Natural killer cell (primary cell): ENCODE measurements around the gene PITX1. TPM values are rescaled to one million over a fixed set of nuclear protein-coding genes. Genes with fewer than 3 reads are reported as not detected.

Experiments
- ATAC-seq, 3 donors: fragments of 150-1000 bp in 2 of 3; fragments of 200-7000 bp in 1 of 3; cut with Tn5 transposase; 1 replicate in 1 of 3; 2 replicates in 2 of 3; pipeline ENCODE4 v1.10.0; 2021; ENCODE audit warnings: mild to moderate bottlenecking in 2 of 3, moderate library complexity in 2 of 3
- DNase-seq, 2 donors: peaks; one replicate each; pipeline versions ENCODE4 v3.0.0 to v3.0.0-alpha.2; 2013 to 2021; ENCODE audit warnings: mixed read lengths in 1 of 2
- H3K27ac ChIP-seq: one replicate; pipeline ENCODE4 v1.5.1; 2013; ENCODE audit warnings: mild to moderate bottlenecking, low read length
- H3K27me3 ChIP-seq: one replicate; pipeline ENCODE4 v1.6.1; 2013; ENCODE audit warnings: low read length; ENCODE audit not compliant: control insufficient read depth, insufficient read depth
- H3K36me3 ChIP-seq: one replicate; pipeline ENCODE4 v1.6.1; 2013; ENCODE audit warnings: low read length; ENCODE audit not compliant: control insufficient read depth, insufficient read depth
- H3K4me1 ChIP-seq: one replicate; pipeline ENCODE4 v1.6.1; 2013; ENCODE audit warnings: low read length; ENCODE audit not compliant: control insufficient read depth, insufficient read depth
- H3K4me3 ChIP-seq: one replicate; pipeline ENCODE4 v1.5.1; 2013; ENCODE audit warnings: low read length
- H3K9me3 ChIP-seq: one replicate; pipeline ENCODE4 v1.6.1; 2013; ENCODE audit warnings: low read length; ENCODE audit not compliant: control insufficient read depth, insufficient read depth
- H3K27ac Mint-ChIP-seq, 2 donors: one replicate each; pipeline ENCODE4 v1.8.0; 2022; ENCODE audit warnings: mild to moderate bottlenecking in 2 of 2, mixed read lengths in 2 of 2, moderate library complexity in 1 of 2
- H3K27me3 Mint-ChIP-seq, 2 donors: one replicate each; pipeline ENCODE4 v1.8.0; 2022; ENCODE audit warnings: low read depth in 2 of 2, mixed read lengths in 2 of 2
- H3K36me3 Mint-ChIP-seq: one replicate; pipeline ENCODE4 v1.8.0; 2022; ENCODE audit warnings: mixed read lengths
- H3K4me1 Mint-ChIP-seq, 2 donors: one replicate each; pipeline ENCODE4 v1.8.0; 2022; ENCODE audit warnings: mixed read lengths in 2 of 2
- H3K4me3 Mint-ChIP-seq: one replicate; pipeline ENCODE4 v1.8.0; 2022; ENCODE audit warnings: mild to moderate bottlenecking, moderate library complexity, mixed read lengths
- H3K9me3 Mint-ChIP-seq, 2 donors: one replicate each; pipeline ENCODE4 v1.8.0; 2022; ENCODE audit warnings: mixed read lengths in 2 of 2
- CTCF ChIP-seq: fragments of 200-600 bp; IDR thresholded peaks from one replicate; pipeline ENCODE4 v1.8.0; 2022; ENCODE audit warnings: antibody characterized with exemption
- WGBS: methylation state at CpG from one replicate; pipeline ENCODE4 v1.1.7; 2013; ENCODE audit warnings: missing lambda C conversion rate; ENCODE audit not compliant: insufficient coverage; 5-methylcytosine and 5-hydroxymethylcytosine counted together
- intact Hi-C: fragments of 100-400 bp; cut with micrococcal nuclease; formaldehyde crosslinking; loops from one replicate; pipeline ENCODE4 v1.14.2; 2022
- total RNA-seq, 4 donors: library from RNA; stranded (reverse); fragments of 120-200 nt in 1 of 4; gene quantifications; one replicate each; pipeline versions ENCODE4 v1.2.3 to v1.2.4, GENCODE V29; 2013 to 2022

PITX1 gene
- total RNA-seq, 3 donors from 2014 or later (not counting 1 experiment from before 2014, with no cell fraction given): not detected

- no peaks in the 10 kb centered on the region for H3K36me3 Mint-ChIP-seq
- H3K27ac ChIP-seq: no peak overlapping the region
- H3K4me3 ChIP-seq: no peak overlapping the region
- ATAC-seq (no peak), DNase-seq (no peak)
- peaks cover 42 to 47% of the 10 kb centered on the region in 2 donors for H3K27me3 Mint-ChIP-seq
- peaks cover 21% of the 10 kb centered on the region for H3K4me1 ChIP-seq
- H3K4me1 Mint-ChIP-seq: peaks cover 11 to 29% of the 10 kb centered on the region in 2 donors
- H3K4me3 Mint-ChIP-seq: peak overlapping the region; percentile 81
- intact Hi-C loops: no loop called here
- no peak overlapping the region for H3K27ac Mint-ChIP-seq
- WGBS: 6% methylated on average over 62 of the region's 65 CpGs
- no peaks in the 10 kb centered on the region for H3K9me3 ChIP-seq
- TF ChIP-seq CTCF: no peak
- peaks cover 57% of the 10 kb centered on the region for H3K27me3 ChIP-seq
- H3K9me3 Mint-ChIP-seq: no peaks in the 10 kb centered on the region
- no peaks in the 10 kb centered on the region for H3K36me3 ChIP-seq
These were observed 371 bp upstream of the PITX1 start for GRCh38 chr5:135034236-135034962.

GRCh38 chr5:135032999-135033861, 798 bp downstream of the PITX1 start:
- H3K36me3 Mint-ChIP-seq: no peaks in the 10 kb centered on the region
- intact Hi-C loops: no loop called here
- H3K36me3 ChIP-seq: no peaks in the 10 kb centered on the region
- no peak overlapping the region for H3K27ac Mint-ChIP-seq
- H3K4me1 ChIP-seq: peaks cover 19% of the 10 kb centered on the region
- H3K9me3 ChIP-seq: no peaks in the 10 kb centered on the region
- H3K4me3 Mint-ChIP-seq: peak overlapping the region; percentile 51
- no peak overlapping the region for H3K27ac ChIP-seq
- peaks cover 11 to 29% of the 10 kb centered on the region in 2 donors for H3K4me1 Mint-ChIP-seq
- no peak overlapping the region for H3K4me3 ChIP-seq
- no peak for TF ChIP-seq CTCF
- 2% methylated on average over 89 of the region's 89 CpGs for whole genome bisulfite sequencing
- no peaks in the 10 kb centered on the region for H3K9me3 Mint-ChIP-seq
- H3K27me3 ChIP-seq: peaks cover 55% of the 10 kb centered on the region
- ATAC-seq: peak in 1 of 3 donors; percentile 18
- peaks cover 44 to 56% of the 10 kb centered on the region in 2 donors for H3K27me3 Mint-ChIP-seq
- DNase-seq: peak in 1 of 2 donors; percentile 28

GRCh38 chr5:135032695-135032998, 1.4 kb downstream of the PITX1 start:
- Histone ChIP-seq H3K4me1 (peaks cover 19% of the 10 kb centered on the region), H3K27ac (no peak overlapping the region), H3K27me3 (peaks cover 52% of the 10 kb centered on the region), H3K9me3 (no peaks in the 10 kb centered on the region), H3K4me3 (no peak overlapping the region), H3K36me3 (no peaks in the 10 kb centered on the region)
- ATAC-seq (no peak), DNase-seq (no peak)
- Mint-ChIP-seq H3K36me3 (no peaks in the 10 kb centered on the region), H3K27me3 (peaks cover 45 to 57% of the 10 kb centered on the region in 2 donors), H3K4me3 (peak overlapping the region; percentile 74), H3K4me1 (peaks cover 11 to 29% of the 10 kb centered on the region in 2 donors), H3K9me3 (no peaks in the 10 kb centered on the region), H3K27ac (no peak overlapping the region)
- TF ChIP-seq CTCF: no peak
- whole genome bisulfite sequencing: 6% methylated on average over 15 of the region's 18 CpGs
- intact Hi-C loops: no loop called here
